ENCODE results near the gene ITPKC.

Gene ITPKC

DNA sequence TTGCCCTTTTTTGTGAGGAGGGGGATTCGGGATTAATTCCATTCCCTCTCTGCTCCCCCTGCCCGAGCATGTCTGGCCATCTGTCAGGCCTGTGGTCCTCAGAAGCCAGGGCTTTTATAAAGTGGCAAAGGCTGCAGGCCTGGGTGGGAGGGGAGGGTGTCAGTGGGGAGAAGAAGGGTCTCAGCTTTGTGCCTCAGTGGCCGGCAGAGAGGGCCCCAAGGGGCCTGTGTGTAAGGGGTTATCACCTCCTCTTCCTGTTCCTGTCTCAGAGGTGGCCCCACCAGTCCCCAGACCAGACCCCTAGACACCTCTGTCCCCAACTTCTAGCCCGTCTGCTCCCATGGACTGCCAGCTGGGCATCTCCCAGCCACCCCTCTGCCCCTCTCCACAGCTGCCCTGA is 23.0 kb upstream of the ITPKC start:
- DNase-seq (ENCODE audit: low read depth): no peak
- TF ChIP-seq, protein P1, sequence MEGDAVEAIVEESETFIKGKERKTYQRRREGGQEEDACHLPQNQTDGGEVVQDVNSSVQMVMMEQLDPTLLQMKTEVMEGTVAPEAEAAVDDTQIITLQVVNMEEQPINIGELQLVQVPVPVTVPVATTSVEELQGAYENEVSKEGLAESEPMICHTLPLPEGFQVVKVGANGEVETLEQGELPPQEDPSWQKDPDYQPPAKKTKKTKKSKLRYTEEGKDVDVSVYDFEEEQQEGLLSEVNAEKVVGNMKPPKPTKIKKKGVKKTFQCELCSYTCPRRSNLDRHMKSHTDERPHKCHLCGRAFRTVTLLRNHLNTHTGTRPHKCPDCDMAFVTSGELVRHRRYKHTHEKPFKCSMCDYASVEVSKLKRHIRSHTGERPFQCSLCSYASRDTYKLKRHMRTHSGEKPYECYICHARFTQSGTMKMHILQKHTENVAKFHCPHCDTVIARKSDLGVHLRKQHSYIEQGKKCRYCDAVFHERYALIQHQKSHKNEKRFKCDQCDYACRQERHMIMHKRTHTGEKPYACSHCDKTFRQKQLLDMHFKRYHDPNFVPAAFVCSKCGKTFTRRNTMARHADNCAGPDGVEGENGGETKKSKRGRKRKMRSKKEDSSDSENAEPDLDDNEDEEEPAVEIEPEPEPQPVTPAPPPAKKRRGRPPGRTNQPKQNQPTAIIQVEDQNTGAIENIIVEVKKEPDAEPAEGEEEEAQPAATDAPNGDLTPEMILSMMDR (conservative IDR thresholded peaks at IDR 0.05; ENCODE audit: low read depth, low read length): no peak
- no peak overlapping the region for H3K4me3 ChIP-seq (ENCODE audit: low read length)

DNA sequence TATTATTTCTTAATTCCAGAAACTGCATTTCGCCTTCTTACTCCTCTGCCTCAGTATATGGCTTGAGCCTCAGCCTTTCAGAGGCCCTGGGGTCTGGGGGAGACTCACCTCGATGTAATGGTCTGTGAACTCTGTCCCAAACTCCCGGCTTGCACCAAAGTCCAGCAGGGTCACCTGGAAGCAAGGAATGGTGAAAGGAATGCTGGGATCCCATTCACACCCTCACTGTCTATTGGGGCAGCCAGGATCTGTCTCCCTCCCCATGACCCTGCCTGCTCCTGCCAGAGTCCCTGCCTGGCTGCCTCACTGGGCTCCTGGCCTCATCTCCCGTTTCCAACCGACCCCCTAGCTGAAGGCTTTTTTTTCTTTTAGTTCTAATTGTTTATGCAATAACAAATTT is 21.0 kb upstream of the ITPKC start:
- DNase-seq (ENCODE audit: low read depth): no peak
- TF ChIP-seq, protein P1 (conservative IDR thresholded peaks at IDR 0.05; ENCODE audit: low read depth, low read length): no peak
- no peak overlapping the region for H3K4me3 ChIP-seq (ENCODE audit: low read length)

DNA sequence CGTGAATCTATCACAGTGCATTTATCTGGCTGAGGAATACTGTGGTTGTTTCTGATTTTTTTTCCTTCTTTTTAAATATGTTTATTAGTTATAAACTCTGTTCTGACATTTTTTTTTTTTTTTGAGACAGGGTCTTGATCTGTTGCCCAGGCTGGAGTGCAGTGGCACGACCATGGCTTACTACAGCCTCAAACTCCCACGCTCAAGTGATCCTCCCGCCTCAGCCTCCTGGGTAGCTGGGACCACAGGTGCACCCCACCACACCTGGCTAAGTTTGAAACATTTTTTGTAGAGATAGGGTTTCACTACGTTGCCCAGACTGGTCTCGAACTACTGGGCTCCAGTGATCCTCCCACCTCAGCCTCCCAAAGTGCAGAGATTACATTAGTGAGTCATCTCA is 19.9 kb upstream of the ITPKC start:
- DNase-seq (ENCODE audit: low read depth): no peak
- TF ChIP-seq, protein P1 (conservative IDR thresholded peaks at IDR 0.05; ENCODE audit: low read depth, low read length): no peak
- no peak overlapping the region for H3K4me3 ChIP-seq (ENCODE audit: low read length)

DNA sequence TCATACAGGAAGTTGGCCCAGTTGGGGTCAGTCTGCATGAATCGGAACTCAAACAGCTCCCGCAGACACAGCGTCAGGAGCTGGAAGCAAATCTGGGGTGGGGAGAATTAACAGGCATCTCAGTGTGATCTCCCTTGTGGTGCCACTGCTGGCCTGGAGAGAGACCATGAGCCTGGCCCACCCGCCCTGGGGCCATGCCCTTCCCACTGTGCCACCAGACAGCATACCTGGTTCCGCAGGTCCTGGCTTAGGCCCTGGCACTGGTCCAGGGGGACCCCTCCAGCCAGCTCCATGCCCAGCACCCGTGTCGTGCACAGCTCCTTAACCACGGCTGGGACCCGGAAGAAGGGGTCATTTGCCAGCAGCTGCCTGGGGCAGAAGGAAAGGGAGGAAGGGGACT is 16.8 kb upstream of the ITPKC start:
- no peak for DNase-seq (ENCODE audit: low read depth)
- no peak overlapping the region for H3K4me3 ChIP-seq (ENCODE audit: low read length)
- TF ChIP-seq, protein P1 (conservative IDR thresholded peaks at IDR 0.05; ENCODE audit: low read depth, low read length): no peak

DNA sequence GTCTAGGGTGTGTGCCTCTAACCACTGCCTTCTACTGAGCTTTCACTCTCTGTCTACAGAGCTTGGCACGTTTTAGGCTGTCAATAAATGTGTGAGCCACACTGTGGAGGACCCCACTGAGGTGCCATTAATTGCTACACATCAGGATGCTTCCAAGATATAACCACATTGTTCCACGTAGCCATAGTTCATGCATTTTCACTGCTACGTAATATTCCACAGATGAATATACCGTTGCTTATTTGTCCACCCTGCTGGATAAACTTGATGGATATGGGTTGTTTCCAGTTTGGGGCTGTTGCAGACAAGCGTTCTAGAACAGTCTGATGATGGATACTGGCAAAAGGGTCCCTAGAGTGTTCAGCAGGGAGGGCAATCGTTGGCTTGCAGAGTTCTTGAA is 15.2 kb upstream of the ITPKC start:
- no peak overlapping the region for H3K4me3 ChIP-seq (ENCODE audit: low read length)
- TF ChIP-seq, protein P1 (conservative IDR thresholded peaks at IDR 0.05; ENCODE audit: low read depth, low read length): no peak
- no peak for DNase-seq (ENCODE audit: low read depth)

DNA sequence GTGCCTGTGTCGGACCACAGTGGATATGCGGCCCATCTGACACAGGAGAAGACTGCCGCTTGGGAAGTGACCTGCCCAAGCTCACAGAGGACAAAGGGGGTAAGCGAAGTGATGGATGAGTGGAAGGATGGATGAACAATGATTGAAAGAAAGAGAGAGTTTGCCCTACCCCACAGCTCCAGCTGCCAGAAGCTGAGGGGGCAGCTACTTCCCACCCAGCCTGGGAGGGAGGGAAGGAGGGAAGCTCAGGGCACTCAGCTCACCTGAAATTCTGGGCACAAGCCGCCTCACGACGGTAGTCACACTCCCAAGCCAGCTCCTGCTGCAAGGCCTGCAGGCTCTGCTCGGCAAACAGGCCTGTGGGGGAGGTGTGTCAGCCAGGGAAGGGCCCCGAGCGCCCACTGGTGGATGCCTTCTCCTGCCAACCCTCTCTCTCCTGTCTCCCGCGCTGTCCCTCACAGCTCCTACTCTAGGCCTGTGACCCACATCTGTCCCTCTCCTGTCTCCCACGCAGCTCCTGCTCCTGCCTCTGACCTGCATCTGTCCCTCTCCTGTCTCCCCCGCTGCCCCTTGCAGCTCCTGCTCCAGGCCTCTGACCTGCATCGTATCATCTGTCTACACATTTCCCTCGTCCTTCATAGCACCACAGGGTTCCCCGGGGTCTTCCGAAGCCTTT is 14.4 kb upstream of the ITPKC start:
- DNase-seq (ENCODE audit: low read depth): no peak
- TF ChIP-seq, protein P1 (conservative IDR thresholded peaks at IDR 0.05; ENCODE audit: low read depth, low read length): peak; percentile 67
- no peak overlapping the region for H3K4me3 ChIP-seq (ENCODE audit: low read length)

DNA sequence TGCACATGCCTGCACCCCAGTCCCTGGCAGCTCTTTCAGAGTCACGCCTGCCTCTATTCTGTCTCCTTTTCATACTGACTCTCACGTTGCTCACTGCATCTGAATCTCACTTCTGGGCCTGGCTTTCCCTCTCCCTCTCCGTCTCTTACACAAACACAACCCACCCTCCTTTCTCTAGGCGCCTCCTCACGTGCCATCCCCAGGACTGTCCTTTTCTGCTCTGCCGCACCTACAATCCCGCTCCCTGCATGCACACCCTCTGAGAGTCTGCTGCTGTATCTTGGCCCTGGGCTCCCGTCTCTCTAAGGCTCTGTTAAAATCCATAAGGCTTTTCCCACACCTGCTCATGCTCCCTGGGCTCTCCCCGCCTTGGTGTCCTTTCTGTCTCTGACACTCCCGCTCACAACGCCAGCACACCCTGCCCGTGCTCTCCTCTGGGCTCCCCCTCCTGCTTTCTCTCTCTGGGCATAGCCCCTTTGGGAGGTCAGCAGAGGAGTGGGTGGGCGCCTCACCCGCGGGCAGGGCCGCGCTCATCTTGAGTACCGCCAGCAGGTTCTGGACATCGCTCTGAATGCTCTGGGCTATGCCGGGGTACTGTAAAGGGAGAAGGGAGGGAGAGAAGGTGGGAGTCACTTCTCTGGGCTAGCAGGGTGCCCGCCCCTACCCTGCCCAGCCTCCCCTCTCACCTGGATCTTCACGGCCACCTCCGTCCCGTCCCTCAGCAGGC is 13.7 kb upstream of the ITPKC start:
- DNase-seq (ENCODE audit: low read depth): no peak
- TF ChIP-seq, protein P1 (conservative IDR thresholded peaks at IDR 0.05; ENCODE audit: low read depth, low read length): no peak
- H3K4me3 ChIP-seq (ENCODE audit: low read length): no peak overlapping the region
